ENCODE measurements around the gene PLCD1.
"Not testable (repeated sequence)": the region's sequence is repeated elsewhere in the genome, so short reads cannot be mapped to it uniquely, and the experiment has no call there.

Gene PLCD1

DNA sequence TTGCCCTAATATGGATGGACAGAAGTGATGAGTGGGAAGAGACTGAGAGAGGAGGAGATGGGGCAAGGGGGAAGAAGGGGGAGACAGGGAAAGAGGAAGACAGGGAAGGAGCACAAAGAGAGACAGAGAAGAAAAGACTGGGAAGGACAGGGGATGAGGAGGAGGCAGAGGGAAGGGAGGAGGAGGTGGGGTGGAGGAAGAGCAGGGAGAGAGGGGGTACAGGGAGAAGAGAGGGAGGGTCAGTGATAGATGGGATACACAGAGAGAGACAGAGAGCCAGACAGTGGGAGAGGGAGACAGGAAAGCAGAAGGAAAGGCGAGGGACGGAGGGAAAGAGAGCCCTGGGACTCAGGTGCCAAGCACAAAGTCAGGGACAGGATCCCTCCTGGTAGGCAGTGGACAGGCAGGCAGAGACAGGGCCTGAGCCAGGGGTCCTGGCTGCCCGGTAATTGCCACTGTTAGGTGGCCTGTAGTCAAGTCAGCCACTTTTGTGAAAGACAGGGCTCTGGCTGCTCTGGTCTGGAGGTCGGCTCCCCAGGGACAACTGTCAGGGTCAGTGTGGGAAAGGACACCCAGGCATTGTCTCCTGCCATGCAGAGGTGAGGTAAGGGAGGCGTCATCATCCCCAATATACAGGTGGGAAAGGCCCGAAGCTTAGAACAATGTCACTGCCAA is 29.1 kb downstream of the PLCD1 start:
- DNase-seq (ENCODE audit: low read depth in 3 of 3) = no peak

DNA sequence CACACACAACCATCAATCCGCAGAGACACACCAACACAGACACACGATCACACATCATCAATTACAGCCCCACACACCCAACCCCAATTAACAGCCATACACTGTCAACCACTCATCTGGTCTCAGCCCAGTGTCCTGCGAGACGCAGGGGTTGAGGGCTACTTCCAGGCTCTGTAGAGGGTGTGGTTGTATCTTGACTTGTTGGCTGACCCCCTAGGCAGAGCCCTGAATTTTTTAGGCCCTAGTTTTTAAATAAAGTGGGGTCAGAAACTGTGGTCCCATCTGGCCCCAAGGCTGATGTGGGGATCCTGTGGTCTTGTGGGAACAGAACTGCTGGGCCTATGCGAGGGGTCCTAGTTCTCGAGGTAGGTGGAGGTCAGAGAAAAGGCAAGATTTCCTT is 29.6 kb downstream of the PLCD1 start:
- no peak for DNase-seq (ENCODE audit: low read depth in 3 of 3)

DNA sequence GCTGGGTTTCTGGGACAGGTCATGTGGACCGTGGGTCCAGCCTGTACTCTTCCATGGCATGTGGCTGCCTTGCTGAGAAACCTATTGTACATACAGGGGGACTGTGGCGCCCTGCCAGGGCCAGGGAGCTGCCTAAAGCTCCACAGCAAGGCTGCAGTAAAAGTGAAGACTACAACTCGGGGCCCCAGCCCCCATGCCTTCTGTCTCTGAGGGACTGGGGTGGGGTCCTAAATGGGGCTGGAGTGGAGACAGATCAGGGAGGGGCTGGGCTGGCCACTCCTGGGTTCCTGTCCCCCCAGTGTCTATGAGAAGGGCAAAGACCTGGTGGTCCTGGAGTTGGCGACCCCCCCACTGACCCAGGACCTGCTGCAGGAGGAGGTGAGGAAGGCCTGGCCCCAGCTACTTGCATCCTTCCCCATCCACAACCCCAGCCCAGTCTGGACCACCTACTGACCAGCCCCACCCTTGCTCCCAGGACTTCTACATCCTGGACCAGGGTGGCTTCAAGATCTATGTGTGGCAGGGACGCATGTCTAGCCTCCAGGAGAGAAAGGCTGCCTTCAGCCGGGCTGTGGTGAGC is 31.6 kb downstream of the PLCD1 start:
- DNase-seq (ENCODE audit: low read depth in 3 of 3) = no peak

- DNase-seq (ENCODE audit: low read depth in 3 of 3) = no peak
These were observed 32.1 kb downstream of the PLCD1 start for GRCh38 chr3:37997342-37997741.

GRCh38 chr3:37996785-37997301 is 32.6 kb downstream of the PLCD1 start:
- DNase-seq (ENCODE audit: low read depth in 3 of 3) = peak; percentile 62 to 72 (median 64)

GRCh38 chr3:37995652-37996641 is 33.5 kb downstream of the PLCD1 start:
- DNase-seq (ENCODE audit: low read depth in 3 of 3) = no peak

- no peak for DNase-seq (ENCODE audit: low read depth in 3 of 3)
These were observed 34.8 kb downstream of the PLCD1 start for GRCh38 chr3:37994639-37994972.

DNA sequence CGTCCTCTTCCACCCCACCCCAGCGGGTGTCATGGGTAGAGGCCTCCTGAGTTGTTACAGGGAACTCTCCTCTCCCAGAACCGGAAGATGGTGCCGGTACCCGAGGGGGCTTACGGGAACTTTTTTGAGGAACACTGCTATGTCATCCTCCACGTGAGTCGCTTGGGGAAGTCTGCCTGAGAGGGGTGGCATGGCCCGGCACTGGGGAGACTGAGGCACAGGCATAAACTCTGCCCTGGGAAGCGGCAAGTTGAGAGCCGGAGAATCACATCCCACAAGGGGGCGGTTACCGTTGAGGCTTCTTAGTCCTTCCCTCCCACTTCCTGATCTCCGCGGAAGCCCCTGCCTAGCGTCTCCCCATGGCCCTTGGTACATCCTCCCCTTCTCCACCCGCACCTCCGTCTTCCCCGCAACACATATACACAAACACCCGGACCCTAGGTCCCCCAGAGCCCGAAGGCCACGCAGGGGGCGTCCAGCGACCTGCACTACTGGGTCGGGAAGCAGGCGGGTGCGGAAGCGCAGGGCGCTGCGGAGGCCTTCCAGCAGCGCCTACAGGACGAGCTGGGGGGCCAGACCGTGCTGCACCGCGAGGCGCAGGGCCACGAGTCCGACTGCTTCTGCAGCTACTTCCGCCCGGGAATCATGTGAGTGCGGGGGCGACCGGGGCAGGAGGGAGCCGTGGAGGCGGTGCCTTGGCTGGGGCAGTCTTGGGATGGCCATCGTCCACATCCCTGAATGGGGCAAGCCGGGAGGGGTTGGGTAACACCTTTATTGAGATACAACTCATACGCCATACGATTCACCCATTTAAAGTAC is 35.4 kb downstream of the PLCD1 start:
- peak in 2 of 3 experiments; percentile 38 to 61 for DNase-seq (ENCODE audit: low read depth in 3 of 3)

DNA sequence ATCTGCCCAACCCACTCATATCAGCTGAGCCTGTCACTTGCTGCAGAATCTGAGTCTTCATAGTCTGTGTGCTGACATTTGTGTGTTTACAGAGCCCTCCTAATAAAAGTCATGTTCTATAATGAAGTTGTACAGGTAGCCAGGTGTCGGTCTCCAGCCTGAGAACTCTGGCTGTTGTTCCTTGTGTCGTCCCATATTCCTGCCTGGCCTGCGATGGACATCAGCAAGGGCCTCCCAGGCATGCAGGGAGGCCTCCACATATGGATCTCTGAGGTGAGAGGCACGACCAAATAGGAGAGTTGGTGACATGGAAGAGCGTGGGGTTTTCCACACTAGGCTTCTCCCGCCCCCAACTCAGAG is 36.0 kb downstream of the PLCD1 start:
- no peak for DNase-seq (ENCODE audit: low read depth in 3 of 3)

- no peak for DNase-seq (ENCODE audit: low read depth in 3 of 3)
These were observed 36.4 kb downstream of the PLCD1 start for GRCh38 chr3:37993067-37993455.

GRCh38 chr3:37992271-37993066 is 37.0 kb downstream of the PLCD1 start:
- DNase-seq (ENCODE audit: low read depth in 3 of 3) = no peak

GRCh38 chr3:37991823-37992222 is 37.6 kb downstream of the PLCD1 start:
- no peak for DNase-seq (ENCODE audit: low read depth in 3 of 3)

- no peak for DNase-seq (ENCODE audit: low read depth in 3 of 3)
These were observed 38.3 kb downstream of the PLCD1 start for GRCh38 chr3:37991109-37991508.

GRCh38 chr3:37990527-37990926 is 38.9 kb downstream of the PLCD1 start, which contains the start of gene VILL:
Gene VILL, plus strand, starts transcription at chr3:37990786. Its CDS starts 2,887 bp downstream, at chr3:37993673.
- DNase-seq (ENCODE audit: low read depth in 3 of 3) = no peak

GRCh38 chr3:37989821-37990480 is 39.5 kb downstream of the PLCD1 start:
- DNase-seq (ENCODE audit: low read depth in 3 of 3) = no peak

DNA sequence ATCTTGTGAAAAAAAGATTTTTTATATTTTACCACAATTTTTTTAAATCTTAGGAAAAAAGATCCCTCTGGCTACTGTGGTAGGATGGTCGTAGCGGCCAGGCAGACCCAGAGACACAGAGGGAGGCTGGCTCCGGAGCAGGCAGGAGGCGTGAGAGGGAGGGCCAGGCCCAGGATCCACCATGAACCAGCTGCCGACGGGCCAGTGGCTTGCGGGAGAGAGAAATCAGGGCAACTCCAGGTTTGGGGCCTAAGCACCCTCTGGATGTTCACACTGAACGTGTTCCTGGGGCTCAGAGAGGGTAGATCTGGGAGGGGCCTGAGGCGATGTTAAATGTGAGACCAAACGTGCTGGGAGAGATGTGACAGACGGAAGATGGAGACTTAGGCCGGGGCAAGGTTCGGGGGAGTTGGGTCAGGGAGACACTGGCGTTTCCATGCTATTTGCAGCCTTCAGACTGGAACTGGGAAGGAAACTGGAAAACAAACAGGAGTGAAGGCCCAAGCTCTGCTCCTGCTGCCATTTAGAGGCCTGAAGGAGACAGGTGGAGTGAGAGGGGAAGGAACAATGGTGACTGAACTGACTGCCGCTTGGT is 40.4 kb downstream of the PLCD1 start:
- no peak for DNase-seq (ENCODE audit: low read depth in 3 of 3)

GRCh38 chr3:37988376-37988775 is 41.1 kb downstream of the PLCD1 start:
- not testable (repeated sequence) for DNase-seq (ENCODE audit: low read depth in 3 of 3)

DNA sequence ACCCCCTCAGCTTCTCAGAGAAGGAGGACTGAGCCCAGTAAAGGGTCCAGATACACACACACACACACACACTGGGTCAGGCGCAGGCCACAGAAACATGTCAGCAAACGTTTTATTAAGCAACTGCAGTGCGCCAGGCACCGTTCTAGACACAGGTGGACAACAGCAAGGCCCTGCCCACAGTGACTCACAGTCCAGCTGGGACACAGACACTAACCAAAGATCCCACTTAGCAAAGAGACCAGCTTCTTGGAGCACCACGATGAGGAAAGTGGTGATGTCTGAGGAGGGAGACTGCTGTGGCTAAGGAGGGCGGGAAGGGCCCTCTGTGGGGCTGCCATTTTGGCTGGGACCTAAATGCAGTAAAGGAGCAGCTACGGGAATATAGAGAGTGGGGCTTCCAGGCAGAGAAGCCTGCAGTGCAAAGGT is 41.7 kb downstream of the PLCD1 start:
- no peak for DNase-seq (ENCODE audit: low read depth in 3 of 3)

- DNase-seq (ENCODE audit: low read depth in 3 of 3) = no peak
These were observed 42.1 kb downstream of the PLCD1 start for GRCh38 chr3:37987315-37987697.

Data from stimulated activated CD4-positive, alpha-beta T cell treated with anti-CD3 and anti-CD28 coated beads, TNF-alpha, amount 100 ng/mL, for 4 hours (primary cell).